GM12872 (cell line): ENCODE data around the gene NPTX2.

Experiments
- TF ChIP-seq, protein P1 (sequence below): IDR thresholded peaks from 3 replicates; pipeline ENCODE4 v1.5.1; 2011; ENCODE audit warnings: low read depth, mild to moderate bottlenecking, low read length, moderate library complexity; ENCODE audit not compliant: insufficient read depth

Gene NPTX2

DNA sequence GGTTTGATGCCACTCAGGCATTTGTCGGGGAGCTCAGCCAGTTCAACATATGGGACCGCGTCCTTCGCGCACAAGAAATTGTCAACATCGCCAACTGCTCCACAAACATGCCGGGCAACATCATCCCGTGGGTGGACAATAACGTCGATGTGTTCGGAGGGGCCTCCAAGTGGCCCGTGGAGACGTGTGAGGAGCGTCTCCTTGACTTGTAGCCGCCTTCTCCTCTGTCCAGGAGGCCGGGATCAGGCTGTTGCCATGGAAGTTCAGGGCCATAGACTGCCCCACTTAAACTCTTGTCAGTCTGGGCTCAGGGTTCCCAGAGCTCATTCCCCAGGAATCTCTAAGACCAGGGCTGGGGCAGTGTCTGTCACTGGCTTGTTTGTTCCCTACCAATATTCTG is 11.3 kb downstream of the NPTX2 start:
- TF ChIP-seq, protein P1, sequence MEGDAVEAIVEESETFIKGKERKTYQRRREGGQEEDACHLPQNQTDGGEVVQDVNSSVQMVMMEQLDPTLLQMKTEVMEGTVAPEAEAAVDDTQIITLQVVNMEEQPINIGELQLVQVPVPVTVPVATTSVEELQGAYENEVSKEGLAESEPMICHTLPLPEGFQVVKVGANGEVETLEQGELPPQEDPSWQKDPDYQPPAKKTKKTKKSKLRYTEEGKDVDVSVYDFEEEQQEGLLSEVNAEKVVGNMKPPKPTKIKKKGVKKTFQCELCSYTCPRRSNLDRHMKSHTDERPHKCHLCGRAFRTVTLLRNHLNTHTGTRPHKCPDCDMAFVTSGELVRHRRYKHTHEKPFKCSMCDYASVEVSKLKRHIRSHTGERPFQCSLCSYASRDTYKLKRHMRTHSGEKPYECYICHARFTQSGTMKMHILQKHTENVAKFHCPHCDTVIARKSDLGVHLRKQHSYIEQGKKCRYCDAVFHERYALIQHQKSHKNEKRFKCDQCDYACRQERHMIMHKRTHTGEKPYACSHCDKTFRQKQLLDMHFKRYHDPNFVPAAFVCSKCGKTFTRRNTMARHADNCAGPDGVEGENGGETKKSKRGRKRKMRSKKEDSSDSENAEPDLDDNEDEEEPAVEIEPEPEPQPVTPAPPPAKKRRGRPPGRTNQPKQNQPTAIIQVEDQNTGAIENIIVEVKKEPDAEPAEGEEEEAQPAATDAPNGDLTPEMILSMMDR: no peak

DNA sequence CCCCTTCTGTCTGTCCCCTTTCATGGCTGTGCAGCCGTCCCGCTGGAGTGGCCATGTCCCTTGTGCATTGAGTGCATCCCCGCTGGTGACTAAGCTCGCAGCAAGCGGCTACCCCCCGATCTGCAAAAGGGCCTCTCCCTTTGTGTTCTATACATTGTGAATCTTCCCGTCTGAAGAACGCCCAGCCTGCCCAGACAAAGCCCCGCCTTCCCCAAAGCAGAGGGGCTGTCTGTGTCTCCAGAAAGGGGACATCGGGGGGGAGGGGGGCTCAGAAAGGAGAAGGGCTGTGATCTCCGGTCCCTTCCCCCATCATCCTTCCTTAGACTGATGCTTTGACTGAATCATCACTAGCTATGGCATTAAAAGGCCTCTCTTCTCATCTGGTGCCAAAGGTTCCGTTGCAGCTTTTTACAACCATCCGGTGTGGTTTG is 11.9 kb downstream of the NPTX2 start:
- TF ChIP-seq, protein P1: no peak

DNA sequence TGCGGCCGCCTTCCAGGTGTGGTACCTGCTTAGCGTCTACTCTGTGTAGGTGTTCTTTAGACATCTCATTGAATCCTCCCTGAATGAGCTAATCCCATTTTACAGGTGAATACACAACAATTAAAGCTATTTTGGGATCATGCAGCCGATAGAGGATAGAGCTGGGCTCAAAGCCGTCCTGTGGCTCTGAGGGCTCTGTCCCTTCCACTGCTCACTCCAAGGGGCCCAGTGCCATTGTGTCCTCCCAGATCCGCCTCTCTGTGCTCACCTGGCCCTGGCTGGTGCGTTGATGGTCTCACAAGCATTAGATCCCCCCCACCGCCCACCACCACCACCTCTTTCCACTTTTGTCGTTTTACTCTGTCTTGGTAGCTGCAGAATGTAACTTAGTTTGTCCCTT is 13.1 kb downstream of the NPTX2 start:
- TF ChIP-seq, protein P1: no peak

DNA sequence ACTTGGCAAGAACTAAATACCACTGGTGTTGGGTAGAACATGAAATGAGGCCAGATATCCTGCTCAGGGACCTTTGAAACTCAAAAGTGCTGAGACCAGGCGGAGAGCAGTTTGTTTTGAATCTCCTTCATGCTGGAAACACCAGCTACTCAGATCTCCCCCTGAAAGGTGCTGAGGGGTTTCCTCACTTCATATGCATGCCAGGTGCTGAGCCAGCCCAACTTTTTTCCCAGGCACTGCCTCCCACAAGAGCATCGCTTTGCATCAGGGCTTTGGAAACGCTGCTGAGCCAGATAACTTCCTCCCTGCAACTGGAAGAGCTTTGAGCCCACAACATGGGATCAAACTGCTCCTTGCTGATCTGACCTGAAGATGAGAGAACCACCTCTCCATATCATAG is 13.7 kb downstream of the NPTX2 start:
- TF ChIP-seq, protein P1: no peak

DNA sequence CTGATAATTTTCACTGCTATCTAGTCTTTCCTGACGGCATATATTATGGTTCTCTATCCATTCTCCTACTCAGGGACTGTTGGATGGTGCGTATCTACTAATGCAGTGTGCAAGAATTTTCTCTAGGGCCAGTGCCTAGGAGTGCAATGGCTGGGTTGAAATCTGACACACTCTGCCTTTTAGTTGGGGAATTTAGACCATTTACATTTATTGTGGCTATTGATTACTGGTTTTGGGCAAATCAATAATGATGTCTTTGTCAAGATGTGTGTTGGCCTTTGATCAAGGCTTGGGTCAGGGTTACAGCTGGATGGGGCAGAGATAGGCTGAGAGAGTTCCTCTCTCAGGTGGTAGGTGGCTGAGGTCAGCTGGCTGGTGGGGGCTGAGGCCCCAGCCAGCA is 21.8 kb downstream of the NPTX2 start:
- TF ChIP-seq, protein P1: no peak

DNA sequence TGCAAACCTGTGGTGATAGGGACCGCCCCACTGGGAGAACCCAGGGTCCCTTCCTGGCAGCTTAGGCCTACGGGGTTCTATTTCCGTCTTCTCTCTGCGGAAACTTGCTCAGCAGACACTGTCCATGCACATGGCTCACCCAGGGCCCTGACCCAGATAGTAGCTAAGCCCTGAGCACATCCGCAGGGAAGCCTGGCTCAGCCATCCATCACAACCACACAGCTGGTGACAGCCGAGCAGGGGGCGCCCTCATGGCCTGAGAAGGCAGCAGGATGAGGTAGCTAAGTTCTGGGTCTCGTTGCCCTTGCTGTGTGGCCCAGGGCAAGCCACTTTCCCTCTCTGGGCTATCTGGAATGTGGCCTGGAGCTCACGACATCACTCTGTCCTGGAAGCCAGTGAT is 23.3 kb downstream of the NPTX2 start:
- TF ChIP-seq, protein P1: no peak

DNA sequence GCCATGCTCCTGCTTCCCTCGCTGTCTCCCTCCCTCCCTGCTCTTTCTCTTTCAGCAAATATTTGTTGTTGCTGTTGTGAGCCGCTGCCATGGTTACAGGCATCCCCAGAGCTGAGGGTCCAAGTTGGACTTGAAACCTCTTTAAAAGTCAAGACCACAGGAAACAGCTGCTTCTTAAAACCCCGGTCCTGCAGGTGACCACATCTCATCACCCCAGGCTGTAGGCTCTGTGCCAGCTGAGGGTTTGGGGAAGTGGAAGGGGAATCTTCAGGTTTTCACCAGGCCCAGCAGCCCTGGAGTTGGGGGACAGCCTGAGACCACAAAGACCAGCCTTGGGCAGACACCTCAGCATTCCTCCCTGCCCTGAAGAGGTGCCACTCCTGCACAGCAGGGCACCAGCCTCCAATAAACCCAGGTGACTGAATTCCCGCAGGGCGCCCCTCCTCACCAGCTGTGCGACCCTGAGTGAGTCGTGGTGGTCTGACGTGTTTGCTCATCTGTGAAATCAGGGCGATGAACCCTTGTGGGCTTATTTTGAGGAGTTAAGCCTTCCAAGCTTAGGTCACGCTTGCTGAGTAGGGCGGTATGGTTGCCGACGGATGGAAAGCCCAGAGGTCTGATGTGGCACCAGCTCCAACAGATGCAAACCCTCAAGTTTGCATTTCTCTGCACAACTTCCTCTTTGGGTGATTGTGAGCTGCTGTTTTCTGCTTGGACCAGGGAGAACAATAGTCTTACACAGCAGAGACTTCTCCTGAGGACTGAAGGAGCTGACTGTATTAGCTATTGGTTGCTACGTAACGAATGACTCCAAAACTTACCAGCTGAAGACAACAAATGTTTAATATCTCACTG is 24.8 kb downstream of the NPTX2 start:
- TF ChIP-seq, protein P1: no peak
